Stimulated activated CD4-positive, alpha-beta T cell treated with anti-CD3 and anti-CD28 coated beads, TNF-alpha, amount 100 ng/mL, for 48 hours (primary cell): ENCODE results near the gene TPSG1.
"Not testable (repeated sequence)": the region's sequence is repeated elsewhere in the genome, so short reads cannot be mapped to it uniquely, and the experiment has no call there.

Experiments used
- DNase-seq, 3 donors: peaks; one replicate each; pipeline ENCODE4 v3.0.0-alpha.2; 2020; ENCODE audit warnings: low read depth in 3 of 3

TPSG1 gene

DNA sequence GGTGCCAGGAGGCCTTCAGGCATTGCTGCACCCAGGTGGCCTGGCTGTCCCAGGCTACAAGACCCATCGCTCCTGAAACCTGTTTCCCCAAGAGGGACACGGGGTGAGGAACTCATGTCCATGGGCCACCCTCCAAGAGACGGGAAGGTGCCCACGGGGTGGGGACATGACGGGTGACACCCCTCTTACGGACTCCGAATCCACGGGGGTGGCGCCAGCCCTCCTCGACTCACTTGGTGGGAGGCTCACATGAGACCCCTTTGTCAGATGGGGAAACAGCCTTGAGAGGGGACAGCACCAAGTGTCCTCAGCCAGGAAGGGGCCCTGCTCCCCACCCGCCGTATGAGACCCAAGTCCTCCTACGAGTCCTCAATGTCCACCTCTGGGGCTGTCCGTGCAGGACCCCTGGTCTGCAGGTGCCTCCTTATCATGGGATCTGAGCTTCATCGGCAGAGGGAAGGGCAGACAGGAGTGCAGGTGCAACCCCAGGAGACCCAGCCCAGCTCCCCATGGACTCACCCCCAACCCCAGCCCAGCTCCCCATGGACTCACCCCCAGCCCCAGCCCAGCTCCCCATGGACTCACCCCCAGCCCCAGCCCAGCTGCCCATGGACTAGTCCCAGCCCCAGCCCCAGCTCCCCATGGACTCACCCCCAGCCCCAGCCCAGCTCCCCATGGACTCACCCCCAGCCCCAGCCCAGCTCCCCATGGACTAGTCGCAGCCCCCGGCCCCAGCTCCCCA, 5.6 kb upstream of the TPSG1 start:
- not testable (repeated sequence) for DNase-seq

DNA sequence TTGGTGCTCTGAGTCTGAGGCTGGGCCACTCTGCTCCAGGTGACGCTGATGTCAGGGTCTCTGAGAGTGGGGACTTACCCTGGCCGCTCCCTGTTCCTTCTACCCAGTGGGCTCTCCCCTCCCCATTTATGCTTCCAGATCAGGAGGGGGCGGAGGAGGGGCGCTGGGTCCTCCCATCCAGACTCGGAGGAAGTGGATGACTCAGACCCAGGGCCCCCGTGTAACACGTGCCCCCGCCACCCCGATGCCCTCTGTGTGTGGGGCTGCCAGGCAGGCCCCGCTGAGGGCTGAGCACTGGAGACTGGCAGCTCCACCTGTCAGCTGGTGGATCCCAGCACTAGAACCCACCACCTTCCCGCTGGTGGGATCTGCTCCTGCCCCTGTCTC, 5.0 kb upstream of the TPSG1 start, which contains the start of gene TPSB2:
TPSB2 (minus strand) TSS at position 101 of the 387 bp plus-strand sequence. CDS start 233 bp downstream, outside the sequence.
- DNase-seq: not testable (repeated sequence)

DNA sequence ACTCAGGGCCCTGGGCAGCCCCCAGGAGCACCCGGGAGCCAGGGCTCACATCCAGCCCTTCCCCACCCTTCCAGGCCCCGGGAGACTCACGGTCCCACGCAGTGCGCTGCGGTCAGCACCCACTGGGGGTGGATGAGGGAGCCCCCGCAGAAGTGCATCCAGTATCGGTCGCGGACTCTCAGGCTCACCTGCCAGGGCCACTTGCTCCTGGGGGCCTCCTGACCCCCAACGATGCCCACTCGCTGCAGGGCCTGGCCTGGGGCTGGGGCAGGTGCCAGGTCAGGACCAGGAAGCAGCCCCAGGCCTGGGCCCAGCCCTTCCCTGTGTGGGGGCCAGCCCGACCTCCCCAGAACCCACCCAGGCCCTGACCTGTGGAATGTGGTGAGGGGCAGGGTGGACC, 4.4 kb upstream of the TPSG1 start:
- DNase-seq: not testable (repeated sequence)

DNA sequence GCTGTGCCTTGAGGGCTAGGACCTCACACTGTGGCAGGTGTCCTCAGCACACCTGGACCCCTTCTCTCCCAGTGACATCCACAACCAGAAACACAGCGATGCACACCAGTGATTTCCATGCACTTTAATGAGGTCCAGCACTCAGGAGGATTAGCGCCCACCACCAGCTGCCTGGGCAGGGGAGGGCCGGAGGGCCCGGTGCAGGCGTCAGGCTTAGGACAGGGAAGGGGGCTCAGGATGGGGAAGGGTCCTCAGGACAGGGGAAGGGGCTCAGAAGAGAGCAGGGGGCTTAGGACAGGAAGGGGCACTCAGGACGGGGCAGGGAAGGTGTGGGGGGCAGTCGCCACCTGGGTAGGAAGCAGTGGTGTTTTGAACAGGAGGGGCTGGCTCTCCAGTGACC, 3.2 kb upstream of the TPSG1 start:
- not testable (repeated sequence) for DNase-seq

DNA sequence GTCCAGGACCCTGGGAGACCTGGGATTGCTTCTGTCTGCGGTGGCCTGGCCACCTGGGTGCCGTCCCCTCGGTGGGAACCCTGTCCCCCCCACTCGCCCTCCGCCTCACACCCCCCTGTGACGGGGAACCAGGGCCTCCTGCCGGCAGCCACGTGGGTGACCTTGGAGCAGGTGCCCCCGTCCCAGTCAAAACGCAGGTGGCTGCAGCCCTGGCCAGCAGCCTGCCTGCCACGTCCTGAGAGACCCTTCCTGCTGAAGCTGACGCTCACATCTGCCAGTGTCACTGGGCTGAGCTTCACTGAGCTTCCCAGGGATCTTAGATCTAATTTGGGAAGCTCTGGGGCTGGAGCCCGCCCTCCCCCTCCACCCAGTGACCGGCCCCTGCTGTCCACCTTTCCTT, 1.6 kb upstream of the TPSG1 start:
- DNase-seq: not testable (repeated sequence)

DNA sequence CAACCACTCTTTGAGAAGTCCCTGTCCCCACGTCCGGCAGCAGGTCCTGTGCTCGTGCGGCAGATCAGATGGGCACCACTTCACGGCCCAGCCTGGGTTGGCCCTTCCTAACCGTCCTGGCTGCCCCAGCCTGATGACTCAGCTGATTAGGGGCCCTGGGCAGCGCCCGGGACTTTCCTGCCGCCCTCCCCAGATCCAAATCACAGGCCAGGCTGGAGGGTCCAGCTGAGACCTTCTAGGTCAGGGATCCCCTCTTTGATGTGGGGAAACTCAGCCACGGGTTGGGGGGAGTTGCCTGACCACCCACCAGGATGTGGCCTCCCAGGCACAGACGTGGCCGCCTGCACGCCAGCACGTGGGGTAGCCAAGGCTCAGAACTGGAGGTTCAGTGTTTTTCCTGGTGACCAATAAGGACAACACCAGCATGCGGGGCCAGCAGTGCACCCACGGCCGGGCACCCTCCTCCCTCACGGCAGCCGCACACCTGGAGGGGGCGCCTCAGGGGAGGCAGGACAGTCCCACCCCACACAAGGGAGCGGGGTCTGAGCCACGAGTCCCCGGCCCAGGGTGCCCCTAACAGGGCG, 752 bp upstream of the TPSG1 start:
- DNase-seq: not testable (repeated sequence)

DNA sequence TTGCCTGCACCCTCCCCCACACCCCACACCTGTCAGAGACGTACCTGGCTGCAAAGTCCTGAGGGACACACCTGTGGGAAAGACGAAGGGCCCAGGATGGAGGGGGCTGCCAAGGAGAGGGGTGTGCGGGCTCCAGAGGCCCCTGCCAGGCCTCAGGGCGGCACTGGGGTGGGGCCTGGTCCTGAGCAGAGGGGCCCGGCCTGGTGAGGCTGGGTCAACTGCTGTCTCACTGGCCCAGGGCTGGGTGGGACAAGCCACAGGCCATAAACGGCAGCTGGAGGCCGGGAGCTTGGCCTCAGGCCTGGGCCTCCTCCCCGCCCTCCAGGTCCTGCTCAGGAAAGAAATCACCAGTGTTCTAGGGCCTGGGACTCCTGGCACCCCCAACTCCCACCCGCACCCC, 510 bp downstream of the TPSG1 start:
- DNase-seq: no peak

DNA sequence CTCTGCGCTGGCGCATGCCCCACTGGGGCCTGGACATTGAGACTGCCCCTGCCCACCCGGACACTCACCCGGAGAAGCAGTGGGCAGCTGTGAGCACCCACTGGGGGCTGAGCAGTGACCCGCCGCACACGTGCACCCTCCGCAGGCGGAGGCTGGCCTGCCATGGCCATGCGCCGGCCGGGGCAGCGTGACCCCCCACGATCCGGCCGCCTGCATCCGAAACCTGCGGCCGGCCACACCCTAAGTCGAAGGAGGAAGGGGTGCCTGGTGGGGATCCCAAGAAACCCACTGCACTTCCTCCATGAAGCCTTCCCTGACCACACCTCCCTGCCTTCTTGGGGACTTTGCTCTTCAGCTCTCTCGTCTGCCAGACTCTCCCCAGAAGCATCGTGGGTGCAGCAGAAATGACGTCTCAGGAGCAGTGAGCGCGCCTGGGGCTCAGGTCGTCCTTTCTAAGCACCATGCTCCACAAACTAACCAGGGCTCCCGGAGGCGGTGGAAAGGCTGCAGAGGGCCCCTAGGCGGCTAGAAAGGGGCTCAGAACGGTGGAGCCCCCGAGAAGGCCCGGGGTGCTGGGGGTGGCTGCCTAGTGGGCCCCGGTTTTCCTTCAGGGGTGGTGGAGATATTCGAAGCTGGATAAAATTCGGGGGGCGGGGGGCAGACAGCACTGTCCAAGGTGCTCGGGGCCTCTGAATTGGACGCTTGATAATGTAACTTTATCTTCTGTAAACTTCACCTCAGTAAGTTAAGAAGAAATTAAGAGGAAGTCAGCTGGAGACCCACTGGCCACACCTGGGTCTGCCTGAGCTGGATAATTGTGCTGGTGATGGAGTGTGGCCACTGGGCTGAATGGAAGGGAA, 1.5 kb downstream of the TPSG1 start:
- DNase-seq: no peak

DNA sequence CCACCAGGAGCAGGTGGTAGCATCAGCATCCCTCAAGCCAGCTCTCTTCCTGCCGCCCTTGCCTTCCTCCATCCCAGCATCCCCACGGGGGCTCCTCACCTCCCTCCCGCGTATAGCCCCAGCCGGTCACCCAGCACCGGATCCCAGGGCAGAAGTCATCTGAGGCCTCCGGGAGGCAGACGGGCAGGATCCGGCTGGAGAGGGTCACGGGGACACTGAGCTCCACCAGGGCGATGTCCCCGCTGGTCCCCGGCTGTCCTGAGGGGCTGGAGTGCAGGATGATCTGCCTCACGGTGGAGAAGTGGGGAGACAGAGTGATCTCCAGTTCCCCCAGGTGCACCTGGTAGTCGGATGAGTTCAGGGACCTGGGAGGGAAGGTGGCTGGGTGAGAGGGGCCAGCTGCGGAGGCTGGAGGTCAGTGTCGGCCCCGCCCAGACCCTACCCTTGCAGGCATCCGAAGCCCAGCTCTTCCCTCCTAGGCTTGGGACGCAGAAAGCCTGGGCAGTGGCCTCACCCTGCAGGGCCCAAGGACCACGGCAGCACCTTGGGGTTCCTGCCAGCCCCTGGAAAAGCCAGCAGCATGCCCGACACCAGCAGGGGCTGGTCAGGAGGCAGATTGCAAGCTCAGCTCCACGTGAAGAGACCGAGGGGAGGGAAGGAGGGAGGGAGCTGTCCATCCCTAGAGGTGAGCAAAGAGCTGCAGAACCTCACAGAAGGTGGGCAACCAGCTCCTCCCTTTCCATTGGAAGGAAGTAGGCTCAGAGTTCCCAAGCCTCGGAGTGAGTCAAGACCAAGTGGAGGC, 2.3 kb downstream of the TPSG1 start:
- DNase-seq: no peak

DNA sequence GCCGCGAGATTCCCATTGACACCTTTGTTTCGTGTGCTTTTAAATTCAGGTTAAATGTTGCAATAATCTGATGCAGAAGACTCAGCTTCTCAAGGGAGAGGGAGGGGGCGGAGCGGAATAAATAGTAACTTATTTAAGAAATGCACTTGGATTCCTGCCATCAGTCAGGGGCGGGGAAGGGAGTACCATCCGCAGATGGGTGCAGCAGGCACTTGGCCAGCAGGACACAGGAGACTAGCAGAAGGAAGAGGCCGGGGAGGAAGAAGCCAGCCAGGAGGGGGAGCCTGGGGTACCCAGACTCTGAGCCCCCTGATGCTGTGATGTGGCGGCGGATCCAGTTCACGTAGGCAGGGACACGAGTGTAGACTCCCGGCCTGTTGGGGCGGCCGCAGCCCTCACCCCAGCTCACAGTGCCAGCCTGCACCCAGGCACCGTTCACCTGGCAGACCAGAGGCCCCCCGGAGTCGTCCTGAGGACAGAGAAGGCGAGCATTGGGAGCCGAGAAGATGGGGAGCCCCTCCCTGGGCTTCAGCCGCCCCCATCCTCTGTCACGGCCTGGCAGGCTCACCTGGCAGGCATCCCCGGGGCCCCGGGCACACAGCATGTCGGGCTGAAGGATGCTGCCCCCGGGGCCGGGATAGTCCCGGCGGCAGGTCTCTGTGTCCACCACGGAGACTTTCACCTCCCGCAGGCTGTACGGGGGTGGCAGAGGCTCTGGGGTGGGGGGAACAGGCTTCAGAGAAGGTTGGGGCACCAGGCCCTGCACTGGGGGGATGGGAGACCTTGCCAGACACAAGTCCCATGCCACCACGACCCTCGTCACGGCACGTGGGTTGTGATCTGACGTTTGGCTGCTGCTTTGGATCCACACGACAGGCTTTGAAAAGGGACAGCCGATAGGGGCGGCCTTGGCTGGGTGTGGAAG, 3.2 kb downstream of the TPSG1 start:
- no peak for DNase-seq

DNA sequence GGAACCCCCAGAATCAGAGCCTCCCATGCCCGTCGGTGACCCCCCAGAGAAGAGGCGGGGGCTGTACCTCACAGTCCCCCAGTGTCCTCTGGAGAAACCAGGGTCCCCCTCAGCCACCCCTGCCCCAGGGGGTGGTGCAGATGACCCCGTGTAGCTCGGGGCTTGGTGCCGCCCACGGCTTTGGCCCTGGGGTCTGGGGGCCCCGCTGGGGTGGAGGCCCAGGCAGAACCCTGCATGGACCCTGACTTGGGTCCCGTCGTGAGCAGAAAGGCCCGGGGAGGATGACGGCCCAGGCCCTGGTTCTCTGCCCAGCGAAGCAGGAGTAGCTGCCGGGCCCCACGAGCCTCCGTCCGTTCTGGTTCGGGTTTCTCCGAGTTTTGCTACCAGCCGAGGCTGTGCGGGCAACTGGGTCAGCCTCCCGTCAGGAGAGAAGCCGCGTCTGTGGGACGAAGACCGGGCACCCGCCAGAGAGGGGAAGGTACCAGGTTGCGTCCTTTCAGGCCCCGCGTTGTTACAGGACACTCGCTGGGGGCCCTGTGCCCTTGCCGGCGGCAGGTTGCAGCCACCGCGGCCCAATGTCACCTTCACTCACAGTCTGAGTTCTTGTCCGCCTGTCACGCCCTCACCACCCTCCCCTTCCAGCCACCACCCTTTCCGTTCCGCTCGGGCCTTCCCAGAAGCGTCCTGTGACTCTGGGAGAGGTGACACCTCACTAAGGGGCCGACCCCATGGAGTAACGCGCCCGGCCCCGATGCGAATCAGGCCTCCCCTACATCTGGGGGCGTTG, 4.0 kb downstream of the TPSG1 start:
- no peak for DNase-seq

DNA sequence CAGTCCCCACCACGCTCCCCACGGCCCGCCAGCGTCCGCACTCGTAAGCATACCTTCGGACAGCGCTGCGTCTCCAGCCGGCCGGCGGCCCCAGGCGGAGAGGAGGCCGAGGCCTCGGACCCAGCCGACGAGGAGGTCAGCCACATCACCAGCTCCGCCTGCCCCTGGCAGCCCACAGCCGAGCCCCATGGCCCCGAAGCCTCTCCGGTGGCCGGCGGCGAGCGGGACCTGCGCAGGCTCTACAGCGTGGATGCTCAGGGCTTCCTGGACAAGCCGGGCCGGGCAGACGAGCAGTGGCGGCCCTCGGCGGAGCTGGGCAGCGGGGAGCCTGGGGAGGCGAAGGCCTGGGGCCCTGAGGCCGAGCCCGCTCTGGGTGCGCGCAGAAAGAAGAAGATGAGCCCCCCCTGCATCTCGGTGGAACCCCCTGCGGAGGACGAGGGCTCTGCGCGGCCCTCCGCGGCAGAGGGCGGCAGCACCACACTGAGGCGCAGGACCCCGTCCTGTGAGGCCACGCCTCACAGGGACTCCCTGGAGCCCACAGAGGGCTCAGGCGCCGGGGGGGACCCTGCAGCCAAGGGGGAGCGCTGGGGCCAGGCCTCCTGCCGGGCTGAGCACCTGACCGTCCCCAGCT, 4.9 kb downstream of the TPSG1 start:
- no peak for DNase-seq

DNA sequence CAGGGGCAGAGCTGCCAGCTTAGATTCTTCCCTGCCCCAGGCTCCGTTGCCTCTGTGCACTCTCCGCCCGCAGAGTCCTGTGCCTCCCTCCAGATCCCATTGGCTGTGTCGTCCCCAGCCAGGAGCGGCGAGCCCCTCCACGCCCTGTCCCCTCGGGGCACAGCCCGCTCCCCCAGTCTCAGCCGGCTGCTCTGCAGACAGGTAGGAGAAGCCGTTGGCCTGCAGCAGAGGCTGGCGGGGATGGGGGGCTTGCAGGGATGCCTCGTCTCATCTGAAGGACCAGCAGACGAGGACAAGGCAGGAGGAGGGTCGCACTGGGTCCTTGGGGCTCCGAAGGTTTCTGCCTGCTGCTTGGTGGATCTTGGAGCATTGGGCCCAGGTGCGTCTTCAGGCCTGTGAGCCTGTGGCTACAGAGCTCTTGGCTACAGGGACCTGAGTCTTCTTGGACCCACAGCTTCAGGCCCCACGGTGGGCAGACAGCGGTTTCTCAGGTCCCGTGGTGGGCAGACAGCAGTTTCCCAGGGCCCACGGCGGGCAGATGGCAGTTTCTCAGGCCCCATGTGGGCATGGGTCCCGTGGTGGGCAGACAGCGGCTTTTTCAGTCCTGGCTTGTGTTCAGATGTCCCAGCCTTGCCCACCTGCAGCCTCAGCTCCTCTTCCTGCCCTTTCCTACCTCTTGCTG, 6.0 kb downstream of the TPSG1 start:
- DNase-seq: no peak

DNA sequence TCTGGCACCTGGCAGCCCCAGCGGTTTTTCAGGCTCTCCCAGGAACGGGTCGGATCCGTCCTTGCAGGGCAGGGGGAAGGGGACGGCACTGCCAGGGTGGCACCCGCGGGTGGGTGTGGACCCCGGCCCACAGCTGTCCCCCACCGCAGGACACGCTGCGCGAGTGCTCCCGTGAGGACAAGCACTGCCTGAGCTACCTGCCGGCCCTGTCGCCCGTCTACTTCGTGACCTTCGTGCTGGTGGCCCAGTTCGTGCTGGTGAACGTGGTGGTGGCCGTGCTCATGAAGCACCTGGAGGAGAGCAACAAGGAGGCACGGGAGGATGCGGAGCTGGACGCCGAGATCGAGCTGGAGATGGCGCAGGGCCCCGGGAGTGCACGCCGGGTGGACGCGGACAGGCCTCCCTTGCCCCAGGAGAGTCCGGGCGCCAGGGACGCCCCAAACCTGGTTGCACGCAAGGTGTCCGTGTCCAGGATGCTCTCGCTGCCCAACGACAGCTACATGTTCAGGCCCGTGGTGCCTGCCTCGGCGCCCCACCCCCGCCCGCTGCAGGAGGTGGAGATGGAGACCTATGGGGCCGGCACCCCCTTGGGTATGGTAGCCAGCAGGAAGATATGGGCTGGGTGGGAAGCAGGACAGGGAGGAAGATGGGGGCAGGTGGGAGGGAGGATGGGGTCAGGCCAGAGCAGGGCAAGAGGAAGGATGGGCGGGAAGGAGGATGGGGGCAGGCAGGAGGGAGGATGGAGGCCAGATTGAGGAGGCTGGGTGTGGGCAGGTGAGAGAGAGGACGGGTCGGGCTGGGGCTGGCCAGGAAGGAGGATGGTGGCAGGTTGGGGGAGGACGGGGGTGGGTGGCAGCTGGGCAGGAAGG, 6.8 kb downstream of the TPSG1 start:
- DNase-seq: no peak

DNA sequence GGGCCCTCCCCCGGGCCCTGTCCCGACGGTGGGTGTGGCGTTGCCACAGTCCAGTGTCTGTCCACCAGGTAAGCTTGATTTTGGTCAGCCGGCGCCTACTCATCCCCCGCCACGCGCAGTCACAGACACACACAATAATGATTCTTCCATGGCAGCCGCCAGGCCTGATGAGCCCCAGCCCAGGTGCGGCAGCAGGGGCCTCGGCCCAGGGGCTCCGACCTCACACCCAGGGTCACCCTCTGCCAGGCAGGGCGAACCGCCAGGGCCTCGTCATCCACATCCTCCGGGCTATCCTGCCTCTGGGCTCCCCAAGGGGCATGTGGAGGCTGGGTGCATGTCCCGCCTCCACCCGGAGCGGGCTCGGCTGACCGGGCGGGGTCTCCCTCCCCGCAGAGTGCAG, 7.5 kb downstream of the TPSG1 start:
- DNase-seq: no peak

DNA sequence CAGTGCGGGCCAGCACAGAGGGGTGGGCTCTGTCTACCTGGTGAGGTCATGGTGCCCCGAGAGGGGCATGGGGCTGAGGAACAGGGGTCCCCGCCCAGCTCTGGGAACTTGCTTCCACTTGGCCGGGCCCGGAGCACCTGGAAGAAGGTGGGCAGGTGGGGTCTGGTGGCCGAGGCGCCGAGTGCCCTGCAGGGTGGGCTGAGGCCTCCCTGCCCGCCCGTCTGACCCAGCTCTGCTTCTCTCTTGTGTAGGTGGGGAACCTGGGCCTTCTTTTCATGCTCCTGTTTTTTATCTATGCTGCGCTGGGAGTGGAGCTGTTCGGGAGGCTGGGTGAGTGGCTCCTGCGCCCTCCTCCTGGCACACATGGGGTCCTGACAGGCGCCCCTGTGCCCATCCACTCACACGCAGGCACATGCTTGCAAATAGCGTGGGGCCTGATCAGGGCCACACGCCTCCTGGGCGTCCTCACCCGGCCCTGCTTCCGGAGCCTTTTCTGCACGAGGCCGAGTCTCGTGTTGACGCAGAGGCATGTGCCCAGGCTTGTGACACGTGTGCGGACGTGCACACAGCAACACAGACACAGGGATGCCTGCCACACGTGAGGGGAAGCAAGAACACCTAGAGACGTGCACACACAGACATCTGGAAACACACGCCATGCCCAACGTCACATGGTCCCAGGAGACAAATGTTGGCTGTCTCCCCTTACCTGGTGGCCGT, 8.2 kb downstream of the TPSG1 start:
- DNase-seq: no peak

DNA sequence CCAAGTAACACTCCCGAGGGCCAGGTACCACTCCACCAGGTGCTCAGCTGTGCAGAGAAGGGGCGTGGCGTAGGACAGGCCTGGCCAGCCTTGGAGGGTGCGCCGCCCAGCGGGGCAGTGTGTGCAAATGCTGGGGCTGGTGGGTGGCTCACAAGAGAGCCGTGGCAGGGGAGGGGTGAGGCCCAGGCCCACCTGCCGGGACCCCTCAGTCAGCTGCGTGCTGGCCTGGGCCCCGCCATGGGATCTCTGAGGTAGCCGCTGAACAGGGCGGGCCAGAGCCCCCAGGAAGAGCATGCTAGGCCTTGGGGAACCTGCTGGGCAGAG, 8.8 kb downstream of the TPSG1 start:
- no peak for DNase-seq
